Hepatocyte (in vitro differentiated cells): ENCODE data around the gene LRMDA. TPM values are rescaled to one million over a fixed set of nuclear protein-coding genes. Genes with fewer than 3 reads are reported as not detected.

Experiments used
- DNase-seq: peaks from one replicate; pipeline ENCODE4 v3.0.0-alpha.2; 2016; ENCODE audit warnings: low spot score
- H2AFZ ChIP-seq: fragments of 200-600 bp; sonication (generic); 2 replicates; pipeline ENCODE4 v1.6.0; 2016; ENCODE audit warnings: antibody characterized with exemption, mild to moderate bottlenecking
- H3K27ac ChIP-seq: fragments of 200-600 bp; sonication (generic); 2 replicates; pipeline ENCODE4 v1.5.1; 2016; ENCODE audit warnings: mild to moderate bottlenecking
- H3K27me3 ChIP-seq: fragments of 200-600 bp; sonication (generic); 2 replicates; pipeline ENCODE4 v1.6.1; 2016
- H3K36me3 ChIP-seq: fragments of 200-600 bp; sonication (generic); replicated peaks from 2 replicates; pipeline ENCODE4 v1.5.1; 2016; ENCODE audit warnings: low read depth; ENCODE audit not compliant: insufficient read depth
- H3K4me1 ChIP-seq: fragments of 200-600 bp; sonication (generic); 2 replicates; pipeline ENCODE4 v1.5.1; 2016; ENCODE audit warnings: mild to moderate bottlenecking, moderate library complexity; ENCODE audit not compliant: insufficient read depth
- H3K4me2 ChIP-seq: fragments of 200-600 bp; sonication (generic); 2 replicates; pipeline ENCODE4 v1.6.0; 2016
- H3K4me3 ChIP-seq: fragments of 200-600 bp; sonication (generic); 2 replicates; pipeline ENCODE4 v1.5.1; 2016; ENCODE audit warnings: mild to moderate bottlenecking
- H3K79me2 ChIP-seq: fragments of 200-600 bp; sonication (generic); 2 replicates; pipeline ENCODE4 v1.6.0; 2017; ENCODE audit warnings: mild to moderate bottlenecking
- H3K9me2 ChIP-seq: fragments of 200-600 bp; sonication (generic); replicated peaks from 2 replicates; pipeline ENCODE4 v1.6.0; 2017; ENCODE audit warnings: mild to moderate bottlenecking; ENCODE audit not compliant: insufficient read depth
- H3K9me3 ChIP-seq: fragments of 200-600 bp; sonication (generic); 2 replicates; pipeline ENCODE4 v1.5.1; 2016; ENCODE audit warnings: low read depth, mild to moderate bottlenecking
- H4K20me1 ChIP-seq: fragments of 200-600 bp; sonication (generic); 2 replicates; pipeline ENCODE4 v1.6.0; 2016; ENCODE audit warnings: mild to moderate bottlenecking; ENCODE audit not compliant: insufficient read depth, poor library complexity, severe bottlenecking
- EZH2 ChIP-seq: fragments of 200-600 bp; sonication (generic); IDR thresholded peaks from 2 replicates; pipeline ENCODE4 v1.6.1; 2016; ENCODE audit warnings: antibody characterized with exemption, mild to moderate bottlenecking, borderline replicate concordance
- EZH2phosphoT487 ChIP-seq: fragments of 200-600 bp; sonication (generic); IDR thresholded peaks from one replicate; pipeline ENCODE4 v1.6.1; 2018; ENCODE audit warnings: antibody characterized with exemption, mild to moderate bottlenecking, low read depth, moderate library complexity; ENCODE audit not compliant: unreplicated experiment, severe bottlenecking
- WGBS: methylation state at CpG from one replicate; pipeline ENCODE4 v1.1.6; 2016; ENCODE audit warnings: low lambda C conversion rate; ENCODE audit errors: missing lambda C conversion rate; 5-methylcytosine and 5-hydroxymethylcytosine counted together
- polyA plus RNA-seq: library from polyadenylated mRNA; unstranded; fragments of >200 nt; fragmentation: Nextera tagmentation; extraction: Ambion mirVana; gene quantifications from 2 replicates; pipeline ENCODE4 v1.2.1, GENCODE V29; 2016
- total RNA-seq: library from RNA; depleted of rRNA; stranded (reverse); fragments of >200 nt; gene quantifications from 2 replicates; pipeline ENCODE4 v1.2.3, GENCODE V29; 2014
- TF ChIP-seq, protein P1 (sequence below): fragments of 200-600 bp; sonication (generic); IDR thresholded peaks from 2 replicates; pipeline ENCODE4 v1.5.1; 2016; ENCODE audit warnings: antibody characterized with exemption, mild to moderate bottlenecking; ENCODE audit not compliant: poor library complexity

LRMDA gene
- total and polyA plus RNA-seq, 2 experiments from 2014 or later: 5.6 to 15.7 TPM

DNA sequence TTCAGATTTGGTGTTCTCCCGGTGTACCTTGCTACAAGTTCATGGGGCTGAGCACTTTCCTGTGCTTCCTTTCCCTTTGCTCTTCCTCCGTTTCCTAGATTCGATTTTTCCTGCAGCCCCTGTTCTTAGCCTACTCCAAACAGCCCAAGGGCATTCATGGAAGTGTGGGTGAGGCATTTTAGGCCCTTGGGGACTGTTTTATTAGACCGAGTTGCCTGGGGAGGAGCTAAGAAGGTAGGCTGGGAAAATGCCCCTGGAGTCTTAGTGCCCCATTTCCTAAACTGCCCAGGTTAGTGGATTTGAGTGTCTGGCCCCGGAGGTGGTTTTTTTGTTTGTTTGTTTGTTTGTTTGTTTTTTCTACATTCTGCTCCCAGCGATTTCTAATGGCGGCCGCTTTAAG is 1.8 kb downstream of the LRMDA start:
- Histone ChIP-seq H3K27ac (no peak overlapping the region), H3K4me1 (peaks cover 29% of the 10 kb centered on the region), H3K4me2 (peak overlapping the region; percentile 11), H2AFZ (no peak overlapping the region), H3K79me2 (no peaks in the 10 kb centered on the region), H3K27me3 (no peaks in the 10 kb centered on the region), H4K20me1 (no peaks in the 10 kb centered on the region), H3K9me3 (no peaks in the 10 kb centered on the region), H3K9me2 (no peaks in the 10 kb centered on the region), H3K4me3 (no peak overlapping the region), H3K36me3 (no peaks in the 10 kb centered on the region)
- 52% methylated on average over 8 of the region's 8 CpGs for WGBS
- no peak for DNase-seq
- TF ChIP-seq, protein P1, sequence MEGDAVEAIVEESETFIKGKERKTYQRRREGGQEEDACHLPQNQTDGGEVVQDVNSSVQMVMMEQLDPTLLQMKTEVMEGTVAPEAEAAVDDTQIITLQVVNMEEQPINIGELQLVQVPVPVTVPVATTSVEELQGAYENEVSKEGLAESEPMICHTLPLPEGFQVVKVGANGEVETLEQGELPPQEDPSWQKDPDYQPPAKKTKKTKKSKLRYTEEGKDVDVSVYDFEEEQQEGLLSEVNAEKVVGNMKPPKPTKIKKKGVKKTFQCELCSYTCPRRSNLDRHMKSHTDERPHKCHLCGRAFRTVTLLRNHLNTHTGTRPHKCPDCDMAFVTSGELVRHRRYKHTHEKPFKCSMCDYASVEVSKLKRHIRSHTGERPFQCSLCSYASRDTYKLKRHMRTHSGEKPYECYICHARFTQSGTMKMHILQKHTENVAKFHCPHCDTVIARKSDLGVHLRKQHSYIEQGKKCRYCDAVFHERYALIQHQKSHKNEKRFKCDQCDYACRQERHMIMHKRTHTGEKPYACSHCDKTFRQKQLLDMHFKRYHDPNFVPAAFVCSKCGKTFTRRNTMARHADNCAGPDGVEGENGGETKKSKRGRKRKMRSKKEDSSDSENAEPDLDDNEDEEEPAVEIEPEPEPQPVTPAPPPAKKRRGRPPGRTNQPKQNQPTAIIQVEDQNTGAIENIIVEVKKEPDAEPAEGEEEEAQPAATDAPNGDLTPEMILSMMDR: no peak
- TF ChIP-seq EZH2: no peak
- TF ChIP-seq EZH2phosphoT487: no peak

DNA sequence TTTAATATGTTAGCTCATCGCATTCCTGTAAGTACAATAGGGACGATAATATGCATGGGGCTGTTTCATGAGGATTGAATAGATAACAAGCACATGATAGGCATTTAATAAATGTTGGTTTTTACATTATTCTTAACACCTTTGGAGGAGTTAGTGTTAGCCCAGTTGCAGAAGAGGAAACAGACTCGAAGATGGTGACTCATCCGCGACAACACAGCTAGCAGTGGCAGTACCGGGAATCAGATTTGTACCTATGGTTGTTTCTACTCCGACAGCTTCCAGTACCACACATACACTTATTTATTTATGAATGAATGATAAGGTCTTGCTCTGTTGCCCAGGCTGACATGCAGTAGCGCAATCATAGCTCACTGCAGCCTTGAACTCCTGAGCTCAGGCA is 2.9 kb downstream of the LRMDA start:
- Histone ChIP-seq H2AFZ (no peak overlapping the region), H3K27ac (no peak overlapping the region), H3K9me2 (no peaks in the 10 kb centered on the region), H3K4me3 (no peak overlapping the region), H3K4me2 (no peak overlapping the region), H3K36me3 (no peaks in the 10 kb centered on the region), H3K4me1 (peaks cover 24% of the 10 kb centered on the region), H4K20me1 (no peaks in the 10 kb centered on the region), H3K27me3 (no peaks in the 10 kb centered on the region), H3K9me3 (no peaks in the 10 kb centered on the region), H3K79me2 (no peaks in the 10 kb centered on the region)
- DNase-seq: no peak
- WGBS: 88% methylated on average over 8 of the region's 8 CpGs
- no peak for TF ChIP-seq EZH2
- TF ChIP-seq, protein P1: no peak
- TF ChIP-seq EZH2phosphoT487: no peak

DNA sequence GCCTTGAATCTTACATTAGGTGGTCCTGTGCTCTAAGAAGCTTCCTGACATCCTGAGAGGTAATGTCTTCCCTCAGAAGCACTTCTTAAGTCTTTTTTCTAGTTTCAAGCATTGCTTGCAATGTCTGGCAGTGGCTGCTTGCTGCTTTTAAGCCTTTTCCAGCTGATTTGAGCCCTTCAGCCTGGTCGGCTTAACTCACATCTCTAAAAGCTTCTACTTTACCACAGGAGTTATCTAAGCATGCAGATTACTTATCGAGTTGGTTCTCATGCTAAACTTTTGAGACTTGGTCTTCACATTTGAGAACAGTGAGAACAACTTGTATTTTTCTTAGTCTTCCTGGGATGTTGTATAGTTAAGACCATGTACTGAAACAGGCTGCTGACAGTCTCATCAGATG is 3.9 kb downstream of the LRMDA start:
- WGBS: 42% methylated on average over 2 of the region's 2 CpGs
- no peak overlapping the region for H3K4me2 ChIP-seq
- H3K9me2 ChIP-seq: no peaks in the 10 kb centered on the region
- H3K27me3 ChIP-seq: no peaks in the 10 kb centered on the region
- no peak for DNase-seq
- peaks cover 16% of the 10 kb centered on the region for H3K4me1 ChIP-seq
- H2AFZ ChIP-seq: no peak overlapping the region
- TF ChIP-seq EZH2phosphoT487 (no peak), EZH2 (no peak)
- TF ChIP-seq, protein P1: no peak
- H3K79me2 ChIP-seq: no peaks in the 10 kb centered on the region
- H3K9me3 ChIP-seq: no peaks in the 10 kb centered on the region
- H3K36me3 ChIP-seq: no peaks in the 10 kb centered on the region
- no peaks in the 10 kb centered on the region for H4K20me1 ChIP-seq
- H3K27ac ChIP-seq: no peak overlapping the region
- H3K4me3 ChIP-seq: no peak overlapping the region

DNA sequence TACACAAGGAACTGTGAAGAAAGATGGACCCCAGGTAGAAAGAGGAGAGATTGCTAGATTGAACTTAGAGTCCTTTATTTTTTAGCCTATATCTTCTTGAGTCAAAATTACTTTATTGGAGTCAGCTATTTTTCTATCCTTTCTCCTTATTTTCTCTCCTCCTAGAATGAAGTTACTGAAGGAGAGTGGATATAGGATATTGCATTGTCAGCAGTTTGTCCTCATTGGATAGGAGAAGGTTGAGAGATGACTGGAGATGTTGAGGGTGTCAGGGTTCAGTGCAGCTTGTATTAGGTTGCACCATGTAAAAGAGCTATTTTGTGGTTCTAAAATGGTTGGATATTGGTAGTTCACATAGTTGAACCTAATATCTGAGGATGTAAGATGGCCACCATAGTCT is 5.5 kb downstream of the LRMDA start:
- TF ChIP-seq EZH2phosphoT487 (no peak), EZH2 (no peak)
- TF ChIP-seq, protein P1: no peak
- Histone ChIP-seq H3K9me3 (no peaks in the 10 kb centered on the region), H2AFZ (no peak overlapping the region), H3K79me2 (no peaks in the 10 kb centered on the region), H3K27me3 (no peaks in the 10 kb centered on the region), H3K4me3 (no peak overlapping the region), H3K27ac (no peak overlapping the region), H3K9me2 (no peaks in the 10 kb centered on the region), H3K4me2 (no peak overlapping the region), H4K20me1 (no peaks in the 10 kb centered on the region), H3K36me3 (no peaks in the 10 kb centered on the region), H3K4me1 (peaks cover 4% of the 10 kb centered on the region)
- no peak for DNase-seq
